ENCODE results near the gene ZNF568.

The ZNF568 gene

DNA sequence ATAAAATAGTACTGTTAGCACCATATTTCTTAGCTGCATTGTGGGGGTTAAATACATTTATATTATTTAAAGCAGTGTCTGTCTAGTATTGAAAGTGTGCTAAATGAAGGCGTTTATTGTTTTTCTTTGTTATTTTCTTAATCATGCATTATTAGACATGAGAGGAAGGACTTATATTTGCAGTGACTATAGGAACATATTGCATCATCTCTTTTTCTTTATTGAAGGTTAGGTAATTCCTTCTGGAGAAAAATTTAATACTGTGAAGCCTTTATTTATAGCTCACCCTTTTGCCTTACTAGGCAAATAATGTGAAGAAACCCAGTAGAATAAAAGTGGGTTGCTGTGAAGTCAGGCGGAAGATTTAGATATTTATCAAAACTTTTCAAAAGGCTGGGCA, 83.2 kb downstream of the ZNF568 start:
- no peak for DNase-seq (ENCODE audit: low spot score)

DNA sequence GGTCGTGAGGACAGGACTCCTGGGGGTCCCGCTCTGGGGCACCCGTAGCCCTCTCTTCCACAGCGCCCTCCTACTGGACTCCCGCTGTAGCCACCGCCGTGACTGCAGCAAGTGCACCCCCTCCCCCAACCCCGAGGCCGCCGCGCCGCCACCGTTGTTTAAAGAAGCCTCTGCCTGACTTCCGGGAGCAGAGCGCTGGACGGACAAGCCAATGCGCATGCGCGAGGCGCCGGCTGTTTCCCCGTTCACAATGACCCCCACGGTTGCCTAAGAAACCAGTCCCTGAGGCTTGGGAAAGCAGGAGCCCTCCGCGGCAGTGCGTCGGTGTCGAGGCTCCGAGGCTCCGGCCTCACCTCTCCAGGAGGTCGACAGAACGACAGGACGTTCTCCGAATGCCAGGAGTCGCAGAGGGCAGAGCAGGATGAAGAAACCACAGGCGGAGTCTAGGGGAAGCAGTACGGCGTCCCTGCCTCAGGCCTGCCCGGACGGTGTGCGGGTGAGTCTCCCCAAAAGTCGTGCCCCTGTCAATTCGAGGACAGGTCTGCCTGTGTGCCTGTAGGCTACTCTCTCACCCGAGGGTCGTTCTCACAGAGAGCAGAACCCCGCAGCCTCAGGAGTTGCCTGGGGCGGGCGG, 91.6 kb downstream of the ZNF568 start:
- peak; percentile 57 for DNase-seq (ENCODE audit: low spot score)

DNA sequence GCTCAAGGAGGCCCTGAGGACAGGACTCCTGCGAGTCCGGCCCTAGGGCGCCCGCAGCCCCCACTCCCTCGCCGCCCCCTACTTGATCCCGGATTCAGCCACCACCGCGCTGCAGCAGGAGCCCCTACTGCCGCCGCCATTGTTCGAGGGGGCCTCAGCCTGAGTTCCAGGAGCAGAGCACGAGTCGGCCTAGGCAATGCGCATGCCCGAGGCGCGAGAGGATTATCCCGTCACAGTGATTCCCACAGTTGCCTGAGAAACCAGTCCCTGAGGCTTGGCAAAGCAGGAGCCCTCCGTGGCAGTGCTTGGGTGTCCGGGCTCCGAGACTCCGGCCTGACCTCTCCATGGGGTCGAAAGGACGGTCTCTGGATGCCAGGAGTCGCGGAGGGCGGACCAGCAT, 93.7 kb downstream of the ZNF568 start:
- no peak for DNase-seq (ENCODE audit: low spot score)

DNA sequence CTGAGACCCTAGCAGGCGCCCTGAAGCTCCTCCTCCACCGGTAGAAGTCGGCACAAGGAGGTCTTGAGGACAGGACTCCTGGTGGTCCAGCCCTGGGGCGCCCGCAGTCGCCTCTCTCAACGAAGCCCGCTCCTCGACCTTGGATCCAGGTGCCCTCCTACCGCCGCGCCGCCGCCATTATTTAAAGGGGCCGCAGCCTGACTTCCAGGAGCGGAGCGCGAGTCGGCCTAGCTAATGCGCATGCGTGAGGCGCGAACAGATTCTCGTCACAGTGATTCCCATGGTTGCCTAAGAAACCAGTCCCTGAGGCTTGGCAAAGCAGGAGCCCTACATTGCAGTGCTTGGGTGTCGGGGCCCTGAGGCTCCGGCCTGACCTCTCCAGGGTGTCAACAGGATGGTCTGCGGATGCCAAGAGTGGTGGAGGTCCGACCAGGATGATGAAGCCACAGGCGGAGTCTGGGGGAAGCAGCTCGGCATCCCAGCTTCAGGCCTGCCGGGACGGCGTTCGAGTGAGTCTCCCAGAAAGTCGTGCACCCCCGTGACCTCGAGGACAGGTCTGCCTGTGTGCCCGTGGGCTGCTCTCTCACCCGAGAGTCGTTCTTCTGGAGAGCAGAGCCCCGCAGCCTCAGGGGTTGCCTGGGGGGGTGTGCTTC, 96.1 kb downstream of the ZNF568 start:
- no peak for DNase-seq (ENCODE audit: low spot score)

DNA sequence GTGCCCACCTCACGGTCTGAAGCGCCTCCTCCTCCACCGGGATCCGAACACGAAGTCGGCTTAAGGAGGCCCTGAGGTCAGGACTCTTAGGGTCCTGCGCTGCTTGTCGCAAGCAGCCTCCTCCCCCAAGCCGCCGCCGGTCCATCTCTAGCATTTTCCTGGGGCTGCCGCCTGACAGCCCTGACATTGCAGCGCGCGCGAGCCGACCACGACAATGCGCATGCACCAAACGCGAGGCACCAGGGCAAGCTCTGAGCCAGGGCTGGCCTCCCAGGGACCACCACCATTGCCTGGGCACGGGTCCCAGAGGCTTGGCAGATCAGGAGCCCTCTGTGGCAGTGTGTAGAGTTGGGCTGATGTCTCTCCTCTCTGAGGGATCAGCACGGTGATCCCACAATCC, 98.3 kb downstream of the ZNF568 start:
- DNase-seq (ENCODE audit: low spot score): no peak

DNA sequence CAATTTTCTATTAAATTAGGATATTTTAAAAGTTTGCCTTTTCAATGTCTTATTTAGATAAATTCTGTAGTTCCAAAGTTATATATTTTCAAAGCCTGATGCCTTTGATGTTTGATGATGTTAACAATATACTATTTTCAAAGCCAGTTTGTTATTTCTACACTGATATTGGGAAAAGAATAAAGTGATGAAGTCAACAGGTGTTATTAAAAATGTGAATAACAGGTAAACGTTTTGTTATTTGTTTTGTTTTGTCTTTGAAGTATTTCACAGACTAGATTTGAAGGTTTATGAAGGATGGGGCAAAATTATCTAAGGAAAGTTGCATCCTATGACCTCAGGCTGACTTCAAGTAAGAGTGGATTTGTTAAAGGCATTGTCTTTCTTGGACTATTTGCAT, 129.0 kb downstream of the ZNF568 start:
- no peak for DNase-seq (ENCODE audit: low spot score)

Data from kidney tubule cell (primary cell).